A673 (cell line): ENCODE data around the gene HOXA6.

Experiments
- EZH2 ChIP-seq: fragments of 200-600 bp; sonication (generic); IDR thresholded peaks from 2 replicates; pipeline ENCODE4 v1.6.1; 2017; ENCODE audit warnings: borderline replicate concordance, low read depth, mild to moderate bottlenecking, mixed read lengths, antibody characterized with exemption, low read length; ENCODE audit not compliant: poor library complexity, severe bottlenecking
- TF ChIP-seq, protein P1 (sequence below): fragments of 300-800, 200-600 bp; sonication (generic); conservative IDR thresholded peaks from 2 replicates; pipeline ENCODE4 v1.5.1; 2017; ENCODE audit warnings: low read depth, mild to moderate bottlenecking, antibody characterized with exemption, low read length, moderate library complexity, mixed read lengths

DNA sequence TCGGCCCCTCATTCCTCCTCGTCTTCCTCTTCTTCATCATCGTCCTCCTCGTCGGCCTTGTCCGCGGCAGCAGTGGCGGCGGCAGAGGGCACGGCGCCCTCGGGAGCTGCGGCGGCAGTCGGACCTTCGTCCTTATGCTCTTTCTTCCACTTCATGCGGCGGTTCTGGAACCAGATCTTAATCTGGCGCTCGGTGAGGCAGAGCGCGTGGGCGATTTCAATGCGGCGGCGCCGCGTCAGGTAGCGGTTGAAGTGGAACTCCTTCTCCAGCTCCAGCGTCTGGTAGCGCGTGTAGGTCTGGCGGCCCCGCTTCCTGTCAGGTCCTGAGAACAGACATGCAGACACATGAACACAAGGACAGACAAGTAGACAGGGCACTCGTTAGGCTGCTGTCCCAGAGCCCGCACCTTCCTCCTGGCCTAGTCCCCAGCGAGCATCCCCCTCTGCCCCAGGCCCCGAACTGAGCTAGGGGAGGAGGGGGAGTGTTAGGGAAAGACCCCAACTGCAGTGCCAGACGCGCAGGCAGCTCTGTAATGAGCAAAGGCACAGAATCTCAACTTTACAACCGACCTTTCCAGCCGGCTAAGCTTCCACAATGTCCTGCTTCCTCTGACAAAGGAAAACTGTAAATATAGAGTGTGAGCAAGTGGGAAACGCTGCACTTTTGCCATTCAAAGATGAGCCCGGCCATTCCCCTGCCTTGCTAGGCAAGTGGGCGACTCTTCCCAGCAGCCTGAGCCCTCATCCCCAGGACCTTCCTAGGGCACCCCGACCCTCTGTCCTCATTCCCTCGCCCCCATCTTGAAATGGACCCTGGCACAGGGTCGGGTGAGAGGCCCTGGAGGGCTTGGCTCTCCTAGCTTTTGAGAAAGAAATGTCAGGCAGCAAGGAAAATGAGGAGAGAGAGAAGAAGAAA lies 7.6 kb upstream of the HOXA6 start:
- TF ChIP-seq, protein P1, sequence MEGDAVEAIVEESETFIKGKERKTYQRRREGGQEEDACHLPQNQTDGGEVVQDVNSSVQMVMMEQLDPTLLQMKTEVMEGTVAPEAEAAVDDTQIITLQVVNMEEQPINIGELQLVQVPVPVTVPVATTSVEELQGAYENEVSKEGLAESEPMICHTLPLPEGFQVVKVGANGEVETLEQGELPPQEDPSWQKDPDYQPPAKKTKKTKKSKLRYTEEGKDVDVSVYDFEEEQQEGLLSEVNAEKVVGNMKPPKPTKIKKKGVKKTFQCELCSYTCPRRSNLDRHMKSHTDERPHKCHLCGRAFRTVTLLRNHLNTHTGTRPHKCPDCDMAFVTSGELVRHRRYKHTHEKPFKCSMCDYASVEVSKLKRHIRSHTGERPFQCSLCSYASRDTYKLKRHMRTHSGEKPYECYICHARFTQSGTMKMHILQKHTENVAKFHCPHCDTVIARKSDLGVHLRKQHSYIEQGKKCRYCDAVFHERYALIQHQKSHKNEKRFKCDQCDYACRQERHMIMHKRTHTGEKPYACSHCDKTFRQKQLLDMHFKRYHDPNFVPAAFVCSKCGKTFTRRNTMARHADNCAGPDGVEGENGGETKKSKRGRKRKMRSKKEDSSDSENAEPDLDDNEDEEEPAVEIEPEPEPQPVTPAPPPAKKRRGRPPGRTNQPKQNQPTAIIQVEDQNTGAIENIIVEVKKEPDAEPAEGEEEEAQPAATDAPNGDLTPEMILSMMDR = no peak
- peak; percentile 94 for TF ChIP-seq EZH2
